ENCODE data around the gene VWA5A.
"Not testable (repeated sequence)": the region's sequence is repeated elsewhere in the genome, so short reads cannot be mapped to it uniquely, and the experiment has no call there.

Gene VWA5A

DNA sequence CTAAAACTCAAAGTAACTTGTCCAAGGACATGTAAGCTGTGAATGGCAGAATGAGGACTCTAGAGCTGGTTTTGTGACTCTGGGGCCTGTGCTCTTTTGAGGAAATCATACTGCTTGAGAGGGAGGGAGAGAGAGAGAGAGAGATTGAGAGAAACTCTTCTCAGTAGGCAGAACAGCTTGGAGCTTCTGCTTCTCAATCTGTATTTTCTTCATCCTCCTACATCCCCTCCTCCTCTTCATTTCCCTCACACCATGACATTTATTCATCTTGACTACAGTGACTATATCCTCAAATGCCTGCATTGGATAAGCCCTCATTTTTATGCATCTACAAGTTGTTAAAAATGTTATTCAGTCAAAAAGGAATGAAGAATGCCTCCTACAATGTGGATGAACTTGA is 44.2 kb downstream of the VWA5A start:
- DNase-seq (ENCODE audit: low read depth) = no peak
- TF ChIP-seq MYC (IDR thresholded peaks at IDR 0.05; ENCODE audit: low read depth, low read length) (no peak), POLR2A (IDR thresholded peaks at IDR 0.05; ENCODE audit: extremely low read depth, insufficient read length) (no peak)
- TF ChIP-seq, protein P1, sequence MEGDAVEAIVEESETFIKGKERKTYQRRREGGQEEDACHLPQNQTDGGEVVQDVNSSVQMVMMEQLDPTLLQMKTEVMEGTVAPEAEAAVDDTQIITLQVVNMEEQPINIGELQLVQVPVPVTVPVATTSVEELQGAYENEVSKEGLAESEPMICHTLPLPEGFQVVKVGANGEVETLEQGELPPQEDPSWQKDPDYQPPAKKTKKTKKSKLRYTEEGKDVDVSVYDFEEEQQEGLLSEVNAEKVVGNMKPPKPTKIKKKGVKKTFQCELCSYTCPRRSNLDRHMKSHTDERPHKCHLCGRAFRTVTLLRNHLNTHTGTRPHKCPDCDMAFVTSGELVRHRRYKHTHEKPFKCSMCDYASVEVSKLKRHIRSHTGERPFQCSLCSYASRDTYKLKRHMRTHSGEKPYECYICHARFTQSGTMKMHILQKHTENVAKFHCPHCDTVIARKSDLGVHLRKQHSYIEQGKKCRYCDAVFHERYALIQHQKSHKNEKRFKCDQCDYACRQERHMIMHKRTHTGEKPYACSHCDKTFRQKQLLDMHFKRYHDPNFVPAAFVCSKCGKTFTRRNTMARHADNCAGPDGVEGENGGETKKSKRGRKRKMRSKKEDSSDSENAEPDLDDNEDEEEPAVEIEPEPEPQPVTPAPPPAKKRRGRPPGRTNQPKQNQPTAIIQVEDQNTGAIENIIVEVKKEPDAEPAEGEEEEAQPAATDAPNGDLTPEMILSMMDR (IDR thresholded peaks at IDR 0.05; ENCODE audit: low read depth, low read length) = no peak
- TF ChIP-seq, protein P2, sequence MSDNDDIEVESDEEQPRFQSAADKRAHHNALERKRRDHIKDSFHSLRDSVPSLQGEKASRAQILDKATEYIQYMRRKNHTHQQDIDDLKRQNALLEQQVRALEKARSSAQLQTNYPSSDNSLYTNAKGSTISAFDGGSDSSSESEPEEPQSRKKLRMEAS (IDR thresholded peaks at IDR 0.05; ENCODE audit: low read depth, low read length) = no peak
- H3K4me3 ChIP-seq (ENCODE audit: low read depth, low read length) = no peak overlapping the region

DNA sequence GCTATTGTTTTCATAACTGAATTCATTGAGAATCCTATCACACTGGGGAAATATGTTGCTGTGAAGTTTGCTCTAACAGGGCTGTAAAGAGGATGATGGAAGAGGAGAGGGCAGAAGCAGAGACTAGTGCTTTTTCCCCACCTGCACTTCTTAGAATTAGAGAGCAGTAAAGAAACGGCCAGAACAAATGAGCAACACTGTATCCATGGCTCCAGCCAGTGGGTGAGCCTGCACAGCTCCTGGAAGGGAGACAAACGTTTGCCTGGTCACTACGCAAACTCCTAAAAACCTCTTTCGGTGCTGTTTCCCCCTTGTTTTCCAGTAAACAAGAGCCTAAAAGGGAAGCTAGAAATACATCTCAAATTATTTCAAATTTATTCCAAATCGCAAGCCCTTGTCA is 45.7 kb downstream of the VWA5A start:
- TF ChIP-seq POLR2A (IDR thresholded peaks at IDR 0.05; ENCODE audit: extremely low read depth, insufficient read length) (no peak), MYC (IDR thresholded peaks at IDR 0.05; ENCODE audit: low read depth, low read length) (no peak)
- TF ChIP-seq, protein P2 (IDR thresholded peaks at IDR 0.05; ENCODE audit: low read depth, low read length) = no peak
- TF ChIP-seq, protein P1 (IDR thresholded peaks at IDR 0.05; ENCODE audit: low read depth, low read length) = no peak
- DNase-seq (ENCODE audit: low read depth) = no peak
- no peak overlapping the region for H3K4me3 ChIP-seq (ENCODE audit: low read depth, low read length)

DNA sequence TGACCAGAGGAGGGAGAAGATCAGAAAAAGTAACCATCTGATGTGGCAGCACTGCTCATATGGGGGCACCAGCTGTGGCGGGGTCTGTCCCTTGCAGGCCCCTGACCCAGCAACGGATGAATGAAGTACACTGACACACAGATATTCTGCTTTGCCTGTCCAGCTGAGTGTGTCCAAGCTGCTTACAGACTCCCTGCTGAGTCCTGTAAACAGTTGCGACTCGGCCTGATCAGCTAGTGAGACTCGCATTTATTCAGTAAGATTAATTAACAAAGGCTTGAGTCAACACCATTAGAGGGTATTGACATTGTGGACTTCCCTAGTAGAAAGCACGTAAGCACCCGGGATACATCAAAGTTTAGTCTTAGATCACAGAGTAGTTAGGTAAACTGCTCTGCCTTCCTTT is 52.6 kb downstream of the VWA5A start:
- DNase-seq (ENCODE audit: low read depth) = no peak
- no peak overlapping the region for H3K4me3 ChIP-seq (ENCODE audit: low read depth, low read length)
- TF ChIP-seq POLR2A (IDR thresholded peaks at IDR 0.05; ENCODE audit: extremely low read depth, insufficient read length) = no peak

DNA sequence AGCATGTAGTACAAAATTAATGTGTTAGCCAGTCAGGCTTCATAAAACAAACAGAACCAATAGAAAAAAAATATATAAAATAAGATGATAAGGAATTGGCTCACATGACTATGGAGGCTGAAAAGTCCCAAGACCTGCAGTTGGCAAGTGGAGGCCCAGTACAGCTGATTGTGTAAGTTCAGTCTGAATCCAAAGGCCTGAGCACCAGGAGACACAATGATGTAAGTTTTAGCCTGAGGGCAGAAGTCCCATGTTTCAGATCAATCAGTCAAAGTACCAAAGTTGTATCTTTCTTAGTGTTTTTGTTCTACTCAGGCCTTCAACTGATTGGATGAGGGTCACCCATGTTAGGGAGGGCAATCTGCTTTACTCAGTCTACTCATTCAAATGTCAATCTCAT is 53.5 kb downstream of the VWA5A start:
- no peak overlapping the region for H3K4me3 ChIP-seq (ENCODE audit: low read depth, low read length)
- DNase-seq (ENCODE audit: low read depth) = no peak
- TF ChIP-seq POLR2A (IDR thresholded peaks at IDR 0.05; ENCODE audit: extremely low read depth, insufficient read length) = no peak

DNA sequence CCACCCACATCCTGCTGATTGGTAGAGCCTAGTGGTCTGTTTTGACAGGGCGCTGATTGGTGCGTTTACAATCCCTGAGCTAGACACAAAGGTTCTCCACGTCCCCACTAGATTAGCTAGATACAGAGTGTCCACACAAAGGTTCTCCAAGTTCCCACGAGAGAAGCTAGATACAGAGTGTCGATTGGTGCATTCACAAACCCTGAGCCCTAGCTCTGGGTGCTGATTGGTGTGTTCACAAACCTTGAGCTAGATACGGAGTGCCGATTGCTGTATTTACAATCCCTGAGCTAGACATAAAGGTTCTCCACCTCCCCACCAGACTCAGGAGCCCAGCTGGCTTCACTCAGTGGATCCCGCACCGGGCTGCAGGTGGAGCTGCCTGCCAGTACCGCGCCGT is 55.1 kb downstream of the VWA5A start:
- H3K4me3 ChIP-seq (ENCODE audit: low read depth, low read length); DNase-seq (ENCODE audit: low read depth): not testable (repeated sequence)

DNA sequence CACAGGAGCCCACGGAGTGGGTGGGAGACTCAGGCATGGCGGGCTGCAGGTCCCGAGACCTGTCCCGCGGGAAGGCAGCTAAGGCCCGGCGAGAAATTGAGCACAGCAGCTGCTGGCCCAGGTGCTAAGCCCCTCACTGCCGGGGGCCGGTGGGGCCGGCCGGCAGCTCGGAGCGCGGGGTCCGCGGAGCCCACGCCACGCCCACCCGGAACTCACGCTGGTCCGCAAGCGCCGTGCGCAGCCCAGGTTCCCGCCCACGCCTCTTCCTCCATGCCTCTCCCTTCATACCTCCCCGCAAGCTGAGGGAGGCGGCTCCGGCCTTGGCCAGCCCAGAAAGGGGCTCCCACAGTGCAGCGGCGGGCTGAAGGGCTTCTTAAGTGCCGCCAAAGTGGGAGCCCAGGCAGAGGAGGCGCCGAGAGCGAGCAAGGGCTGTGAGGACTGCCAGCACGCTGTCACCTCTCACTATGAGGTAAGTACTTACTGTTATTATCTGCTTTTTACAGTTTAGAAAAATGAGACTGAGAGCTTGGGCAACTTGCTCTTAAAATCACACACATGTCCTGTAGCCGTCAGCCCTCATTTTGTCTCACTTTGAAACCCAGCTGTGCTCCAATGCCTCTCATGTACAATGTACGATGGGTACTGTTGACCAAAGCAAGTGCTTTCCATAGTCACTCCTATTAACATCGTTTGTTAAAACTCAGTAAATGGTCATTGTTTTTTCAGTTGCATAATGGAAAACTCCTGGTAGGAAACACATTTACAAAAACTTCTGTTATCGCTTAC is 55.7 kb downstream of the VWA5A start:
- H3K4me3 ChIP-seq (ENCODE audit: low read depth, low read length) = no peak overlapping the region
- DNase-seq (ENCODE audit: low read depth) = no peak
- TF ChIP-seq, protein P1 (IDR thresholded peaks at IDR 0.05; ENCODE audit: low read depth, low read length) = no peak
- TF ChIP-seq MYC (IDR thresholded peaks at IDR 0.05; ENCODE audit: low read depth, low read length) (no peak), POLR2A (IDR thresholded peaks at IDR 0.05; ENCODE audit: extremely low read depth, insufficient read length) (no peak)
- TF ChIP-seq, protein P2 (IDR thresholded peaks at IDR 0.05; ENCODE audit: low read depth, low read length) = no peak

DNA sequence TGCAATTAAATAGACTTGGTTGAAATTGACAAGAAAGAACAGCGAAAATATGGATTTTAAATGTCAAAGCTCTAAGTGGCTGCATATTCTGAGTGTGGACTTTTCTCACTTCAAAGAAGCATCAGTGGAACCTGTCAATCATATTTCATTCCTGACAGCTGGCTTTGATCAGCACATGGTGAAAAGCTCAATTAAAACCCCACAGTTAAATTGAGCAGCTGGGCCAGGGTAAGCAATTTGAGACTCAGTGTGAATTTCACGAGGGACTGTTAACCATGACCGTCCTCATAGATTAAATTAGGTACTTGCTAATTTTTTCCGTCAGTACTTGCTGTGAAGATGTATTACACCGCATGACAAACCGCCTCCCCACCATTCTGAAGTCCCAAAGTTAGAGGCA is 56.9 kb downstream of the VWA5A start:
- no peak for DNase-seq (ENCODE audit: low read depth)
- no peak overlapping the region for H3K4me3 ChIP-seq (ENCODE audit: low read depth, low read length)
- TF ChIP-seq, protein P1 (IDR thresholded peaks at IDR 0.05; ENCODE audit: low read depth, low read length) = no peak
- no peak for TF ChIP-seq POLR2A (IDR thresholded peaks at IDR 0.05; ENCODE audit: extremely low read depth, insufficient read length)
- no peak for TF ChIP-seq MYC (IDR thresholded peaks at IDR 0.05; ENCODE audit: low read depth, low read length)
- TF ChIP-seq, protein P2 (IDR thresholded peaks at IDR 0.05; ENCODE audit: low read depth, low read length) = no peak
